Stomach (tissue), 9 donors: ENCODE results near the gene BABAM2. TPM values are rescaled to one million over a fixed set of nuclear protein-coding genes. Genes with fewer than 3 reads are reported as not detected.

Experiments
- DNase-seq, 2 donors: peaks; one replicate each; pipeline versions ENCODE4 v3.0.0 to v3.0.0-alpha.2; 2013 to 2019
- H3K27ac ChIP-seq, 5 donors: fragments of 200-600 bp in 4 of 5; sonication (generic) in 4 of 5; one replicate each; pipeline ENCODE4 v1.5.1; 2013 to 2019; ENCODE audit warnings: mild to moderate bottlenecking in 1 of 5, moderate library complexity in 1 of 5
- H3K27me3 ChIP-seq, 3 donors: fragments of 200-600 bp; sonication (generic); one replicate each; pipeline ENCODE4 v1.5.1; 2017 to 2019; ENCODE audit warnings: mixed run types in 1 of 3
- H3K36me3 ChIP-seq, 4 donors: fragments of 200-600 bp; sonication (generic); 1 replicate in 3 of 4; 2 replicates in 1 of 4; pipeline ENCODE4 v1.5.1; 2016 to 2019
- H3K4me1 ChIP-seq, 4 donors: fragments of 200-600 bp; sonication (generic); one replicate each; pipeline ENCODE4 v1.5.1; 2016 to 2019
- H3K4me3 ChIP-seq, 4 donors: fragments of 200-600 bp; sonication (generic) in 3 of 4; one replicate each; pipeline ENCODE4 v1.5.1; 2016 to 2019; ENCODE audit warnings: mild to moderate bottlenecking in 1 of 4
- H3K9me3 ChIP-seq, 4 donors: fragments of 200-600 bp; sonication (generic); one replicate each; pipeline ENCODE4 v1.5.1; 2016 to 2019
- CTCF ChIP-seq, 7 experiments: fragments of 450-650 bp in 4 of 7; fragments of 200-600 bp in 3 of 7; sonication (generic) in 3 of 7; IDR thresholded peaks; one replicate each; pipeline ENCODE4 v1.5.1; 2016 to 2019; ENCODE audit warnings: antibody characterized with exemption in 7 of 7, control low read depth in 2 of 7, mild to moderate bottlenecking in 1 of 7
- EP300 ChIP-seq: sonication (generic); formaldehyde crosslinking; IDR thresholded peaks from one replicate; pipeline ENCODE4 v1.6.1; 2017; ENCODE audit warnings: antibody characterized with exemption
- POLR2A ChIP-seq, 4 donors: fragments of 450-650 bp; IDR thresholded peaks; one replicate each; pipeline ENCODE4 v1.6.1; 2016; ENCODE audit warnings: antibody characterized with exemption in 4 of 4, control low read depth in 2 of 4, mild to moderate bottlenecking in 1 of 4, moderate library complexity in 1 of 4
- POLR2AphosphoS5 ChIP-seq, 3 donors: sonication (generic); formaldehyde crosslinking; IDR thresholded peaks; one replicate each; pipeline ENCODE4 v1.6.1; 2016; ENCODE audit warnings: antibody characterized with exemption in 3 of 3
- WGBS, 5 donors: extraction: QIAGEN DNeasy Blood & Tissue Kit in 3 of 5; methylation state at CpG; one replicate each; pipeline versions ENCODE4 v1.1.5 to v1.1.7; 2013 to 2018; 5-methylcytosine and 5-hydroxymethylcytosine counted together
- intact Hi-C: fragments of 100-400 bp; cut with DNase I; formaldehyde crosslinking; loops from one replicate; pipeline ENCODE4 v1.15.1; 2023; ENCODE audit warnings: low total_unique reads
- polyA plus RNA-seq, 3 donors: library from polyadenylated mRNA; stranded (reverse); fragments of 200-250 nt; gene quantifications; one replicate each; pipeline ENCODE4 v1.2.3, GENCODE V29; 2013
- total RNA-seq, 5 donors: library from RNA; depleted of rRNA; stranded (reverse); fragments of >200 nt; gene quantifications; one replicate each; pipeline versions ENCODE4 v1.1.0 to v1.2.3, GENCODE V29; 2014 to 2016
- donor health status: healthy with polysubstance abuse.
- donor health status: Bipolar disorder and iron deficiency.
- donor health status: healthy.

Gene BABAM2
- total and polyA plus RNA-seq, 8 donors, result 14.2 to 41.4 (median 22.8) TPM

DNA sequence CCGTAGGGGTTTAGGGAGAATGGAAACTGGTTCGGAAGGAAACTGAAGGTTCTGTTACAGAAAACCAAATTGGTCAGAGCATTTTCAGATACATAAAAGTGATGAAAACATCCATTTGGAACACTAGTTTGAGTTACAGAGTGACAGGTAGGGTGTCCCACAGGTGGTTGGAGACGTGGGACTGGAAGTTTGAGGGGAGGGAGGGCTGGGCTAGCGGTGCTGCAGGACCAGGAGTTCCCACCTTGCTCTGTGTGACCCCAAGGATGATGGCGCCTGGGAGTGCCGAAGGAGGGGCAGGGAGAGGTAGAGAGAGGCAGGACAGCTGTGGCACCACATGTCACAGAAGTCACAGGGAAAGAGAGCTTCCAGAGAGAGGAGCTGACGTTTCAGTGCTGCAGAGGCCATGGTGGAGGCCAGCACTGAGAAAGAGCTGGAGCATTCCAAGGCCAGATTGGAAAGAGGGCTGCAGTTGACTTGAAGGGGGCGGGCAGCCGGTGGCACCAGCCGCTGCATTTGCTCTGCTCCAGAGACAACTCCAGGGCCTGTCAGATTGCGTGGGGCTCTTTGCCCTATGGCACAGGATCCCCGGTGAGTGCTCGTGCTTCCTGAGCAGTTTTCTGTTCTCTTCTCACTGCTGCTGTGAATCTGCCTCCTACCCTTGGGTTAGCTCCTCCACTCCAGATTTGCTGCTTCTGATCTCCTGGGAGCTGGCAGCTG is 445.9 kb downstream of the BABAM2 start:
- Histone ChIP-seq H3K36me3 (no peaks in the 10 kb centered on the region), H3K27ac (peak overlapping the region in 1 of 5 donors; percentile 82), H3K9me3 (no peaks in the 10 kb centered on the region), H3K27me3 (no peaks in the 10 kb centered on the region), H3K4me1 (peaks cover 21 to 49% (median 33%) of the 10 kb centered on the region in 4 donors), H3K4me3 (no peak overlapping the region)
- DNase-seq, result no peak
- intact Hi-C loops, result no loop called here
- WGBS, 5 donors, result 83 to 86% (median 85%) methylated on average over 13 of the region's 13 CpGs
- no peak for TF ChIP-seq CTCF (IDR thresholded peaks at IDR 0.05)
- TF ChIP-seq EP300, result no peak
- no peak for TF ChIP-seq POLR2AphosphoS5 (IDR thresholded peaks at IDR 0.05)
- TF ChIP-seq POLR2A (IDR thresholded peaks at IDR 0.05), result no peak

- peak overlapping the region in 3 of 5 donors; percentile 79 to 82 (median 82) for H3K27ac ChIP-seq
- H3K4me1 ChIP-seq, result peaks cover 28 to 56% (median 40%) of the 10 kb centered on the region in 4 donors
- 85 to 91% (median 89%) methylated on average over 15 to 16 of the region's 16 CpGs for WGBS, 5 donors
- no peak overlapping the region for H3K4me3 ChIP-seq
- intact Hi-C loops, result no loop called here
- TF ChIP-seq EP300, result no peak
- TF ChIP-seq POLR2AphosphoS5 (IDR thresholded peaks at IDR 0.05), result no peak
- no peak for TF ChIP-seq POLR2A (IDR thresholded peaks at IDR 0.05)
- TF ChIP-seq CTCF (IDR thresholded peaks at IDR 0.05), result no peak
- H3K36me3 ChIP-seq, result no peaks in the 10 kb centered on the region
- DNase-seq, result no peak
- no peaks in the 10 kb centered on the region for H3K9me3 ChIP-seq
- no peaks in the 10 kb centered on the region for H3K27me3 ChIP-seq
Measured at GRCh38 chr2:28336982-28337627, 446.6 kb downstream of the BABAM2 start.

DNA sequence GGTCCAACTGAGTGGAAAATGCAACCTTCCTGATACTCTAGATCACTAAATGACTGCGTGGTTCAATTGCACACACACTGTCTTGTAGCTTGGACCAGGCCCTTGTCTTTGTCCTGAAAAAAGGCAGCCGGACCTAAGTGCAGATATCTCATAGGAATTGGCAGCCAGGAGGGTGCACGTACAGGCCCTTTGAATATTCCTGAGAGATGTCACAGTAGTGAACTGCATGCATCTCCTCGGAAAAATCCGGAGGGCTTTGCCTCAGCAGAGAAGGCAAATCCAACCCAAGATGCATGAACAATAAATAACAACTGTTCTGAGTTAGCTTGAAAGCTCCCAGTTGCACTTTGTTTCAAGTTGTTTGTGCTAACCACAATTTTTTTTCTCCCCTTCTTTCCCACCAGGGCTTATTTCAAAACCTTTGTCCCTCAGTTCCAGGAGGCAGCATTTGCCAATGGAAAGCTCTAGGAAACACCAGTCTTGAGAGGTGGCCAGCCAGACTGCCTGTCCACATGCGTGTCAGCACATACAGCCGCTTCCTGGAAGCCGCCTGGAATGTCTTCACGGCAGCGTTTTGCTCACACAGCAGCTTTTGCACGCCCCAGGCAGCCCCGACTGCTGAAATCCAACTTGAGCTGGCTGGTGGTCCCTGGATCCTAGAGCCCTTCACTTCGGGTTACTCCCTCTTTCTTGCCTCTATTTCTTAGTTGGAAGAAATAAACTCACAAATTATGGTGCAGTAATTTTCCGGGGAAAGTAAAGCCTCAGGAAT is 447.7 kb downstream of the BABAM2 start:
- H3K4me3 ChIP-seq, result no peak overlapping the region
- intact Hi-C loops, result no loop called here
- H3K36me3 ChIP-seq, result no peaks in the 10 kb centered on the region
- TF ChIP-seq EP300 (no peak), POLR2AphosphoS5 (IDR thresholded peaks at IDR 0.05) (peak; percentile 73 to 92 (median 83))
- peak; percentile 76 to 88 for DNase-seq
- 33 to 52% (median 34%) methylated on average over 14 of the region's 14 CpGs for WGBS, 5 donors
- peak overlapping the region; percentile 57 to 82 (median 79) for H3K27ac ChIP-seq
- no peaks in the 10 kb centered on the region for H3K9me3 ChIP-seq
- peaks cover 37 to 68% (median 51%) of the 10 kb centered on the region in 4 donors for H3K4me1 ChIP-seq
- no peaks in the 10 kb centered on the region for H3K27me3 ChIP-seq

DNA sequence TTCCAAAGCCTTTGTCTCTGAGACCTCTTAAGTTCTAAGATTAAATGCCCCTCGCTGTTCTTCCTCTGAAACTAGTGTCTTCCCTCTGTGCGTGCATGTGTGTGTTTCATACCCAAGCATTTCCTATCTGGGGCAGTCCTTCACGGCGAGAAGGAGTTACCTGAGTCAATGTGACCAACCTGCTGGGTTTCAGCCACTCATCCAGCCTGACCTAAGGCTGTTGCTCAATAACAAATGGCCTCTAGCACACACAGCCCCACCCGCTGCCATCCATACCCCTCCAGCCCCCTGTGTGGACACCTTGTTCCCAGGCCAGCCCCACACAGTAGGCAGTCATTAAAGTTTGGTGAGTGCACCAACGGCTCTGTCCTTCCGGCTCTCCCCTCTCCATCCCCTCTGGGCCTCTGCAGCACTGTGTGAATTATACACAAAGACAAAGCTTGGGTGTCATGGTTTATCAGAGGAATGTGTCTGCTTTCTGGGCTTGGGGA is 448.3 kb downstream of the BABAM2 start:
- Histone ChIP-seq H3K36me3 (no peaks in the 10 kb centered on the region), H3K4me3 (no peak overlapping the region), H3K27ac (peak overlapping the region; percentile 57 to 82 (median 79)), H3K27me3 (no peaks in the 10 kb centered on the region), H3K4me1 (peaks cover 41 to 72% (median 58%) of the 10 kb centered on the region in 4 donors), H3K9me3 (no peaks in the 10 kb centered on the region)
- TF ChIP-seq POLR2A (IDR thresholded peaks at IDR 0.05) (no peak), POLR2AphosphoS5 (IDR thresholded peaks at IDR 0.05) (peak in 1 of 3 donors; percentile 53), EP300 (no peak), CTCF (IDR thresholded peaks at IDR 0.05) (no peak)
- WGBS, 5 donors, result 52 to 68% (median 60%) methylated on average over 7 of the region's 7 CpGs
- intact Hi-C loops, result no loop called here
- DNase-seq, result peak; percentile 55 to 62
